Retinal pigment epithelial cell (primary cell): Measurements from ENCODE around the gene GPR158.

Experiments used
- DNase-seq: peaks from one replicate; pipeline ENCODE4 v3.0.0-alpha.2; 2010; ENCODE audit warnings: low read depth
- H3K4me3 ChIP-seq: 2 replicates; pipeline ENCODE4 v1.5.1; 2011; ENCODE audit warnings: mild to moderate bottlenecking, low read length, control low read depth, moderate library complexity
- CTCF ChIP-seq: conservative IDR thresholded peaks from 2 replicates; pipeline ENCODE4 v1.5.1; 2011; ENCODE audit warnings: low read depth, low read length, control low read depth, inconsistent platforms

Gene GPR158

DNA sequence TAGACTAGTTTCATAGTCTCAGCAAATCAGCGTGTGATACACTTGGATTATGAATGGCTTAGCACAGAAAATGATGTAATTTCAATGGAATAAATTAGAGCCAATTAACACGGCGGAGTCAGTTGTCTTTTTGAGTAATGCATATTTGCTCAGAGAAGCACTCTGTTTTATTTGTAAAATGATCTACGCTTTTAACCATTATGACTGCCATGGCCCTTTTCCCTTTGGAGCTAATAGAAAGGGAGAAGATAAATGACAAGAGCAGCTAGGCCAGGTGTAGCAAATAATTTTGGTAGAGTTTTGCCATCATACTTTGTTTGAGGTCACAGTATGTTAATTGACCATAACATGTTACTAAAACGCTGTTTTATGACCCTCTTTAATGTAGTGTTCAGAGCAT, 86.8 kb downstream of the GPR158 start:
- no peak for DNase-seq
- H3K4me3 ChIP-seq, result no peak overlapping the region
- no peak for TF ChIP-seq CTCF

- TF ChIP-seq CTCF, result no peak
Observed at GRCh38 chr10:25263931-25264330, 89.1 kb downstream of the GPR158 start.

GRCh38 chr10:25278180-25278579, 103.4 kb downstream of the GPR158 start:
- no peak overlapping the region for H3K4me3 ChIP-seq
- no peak for DNase-seq
- no peak for TF ChIP-seq CTCF

More at GRCh38 chr10:25263931-25264330, 89.1 kb downstream of the GPR158 start:
- DNase-seq, result no peak
- no peak overlapping the region for H3K4me3 ChIP-seq

- DNase-seq, result no peak
- H3K4me3 ChIP-seq, result no peak overlapping the region
- TF ChIP-seq CTCF, result no peak
Observed at GRCh38 chr10:25280076-25280475, 105.3 kb downstream of the GPR158 start.

- TF ChIP-seq CTCF, result no peak
Observed at GRCh38 chr10:25280573-25280972, 105.8 kb downstream of the GPR158 start.

GRCh38 chr10:25285809-25286208, 111.0 kb downstream of the GPR158 start:
- no peak for TF ChIP-seq CTCF
- H3K4me3 ChIP-seq, result no peak overlapping the region
- no peak for DNase-seq

More at GRCh38 chr10:25280573-25280972, 105.8 kb downstream of the GPR158 start:
- DNase-seq, result no peak
- H3K4me3 ChIP-seq, result no peak overlapping the region

GRCh38 chr10:25288181-25288580, 113.4 kb downstream of the GPR158 start:
- TF ChIP-seq CTCF, result no peak

More at GRCh38 chr10:25288181-25288580, 113.4 kb downstream of the GPR158 start:
- no peak overlapping the region for H3K4me3 ChIP-seq
- DNase-seq, result no peak
